Stimulated activated naive CD4-positive, alpha-beta T cell (primary cell): ENCODE data around the gene FBXO31.
A peak's percentile ranks its signal among the peaks of the same experiment; 100 is the strongest.
"Not testable (repeated sequence)": the region's sequence is repeated elsewhere in the genome, so short reads cannot be mapped to it uniquely, and the experiment has no call there.

Experiments used
- DNase-seq, 6 experiments: peaks; one replicate each; lab custom pipeline; 2025; lab: John Stamatoyannopoulos, UW

The FBXO31 gene

GRCh38 chr16:87411375-87412271 lies 28.0 kb upstream of the FBXO31 start:
- DNase-seq: no peak

- DNase-seq: no peak
Observed at GRCh38 chr16:87410968-87411367, 27.4 kb upstream of the FBXO31 start.

DNA sequence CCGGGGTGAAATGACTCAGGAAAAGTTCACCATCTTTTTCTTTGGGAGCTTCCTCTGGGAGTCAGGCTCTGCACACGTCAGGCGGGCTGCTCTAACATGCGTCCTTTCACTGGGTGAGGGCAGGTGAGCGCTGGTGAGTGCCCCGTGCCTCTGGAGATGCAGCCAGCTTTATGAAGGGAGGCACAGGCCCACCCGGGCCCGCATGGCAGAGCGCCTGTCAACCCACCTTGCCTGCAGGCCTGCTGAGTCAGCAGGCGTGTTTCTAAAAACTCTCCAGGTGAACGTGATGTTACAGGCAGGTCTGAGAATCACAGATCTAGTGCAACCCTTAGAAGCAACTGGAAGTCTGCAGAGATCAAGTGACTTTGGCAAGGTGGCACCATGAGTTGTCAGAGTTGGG lies 27.0 kb upstream of the FBXO31 start:
- no peak for DNase-seq

DNA sequence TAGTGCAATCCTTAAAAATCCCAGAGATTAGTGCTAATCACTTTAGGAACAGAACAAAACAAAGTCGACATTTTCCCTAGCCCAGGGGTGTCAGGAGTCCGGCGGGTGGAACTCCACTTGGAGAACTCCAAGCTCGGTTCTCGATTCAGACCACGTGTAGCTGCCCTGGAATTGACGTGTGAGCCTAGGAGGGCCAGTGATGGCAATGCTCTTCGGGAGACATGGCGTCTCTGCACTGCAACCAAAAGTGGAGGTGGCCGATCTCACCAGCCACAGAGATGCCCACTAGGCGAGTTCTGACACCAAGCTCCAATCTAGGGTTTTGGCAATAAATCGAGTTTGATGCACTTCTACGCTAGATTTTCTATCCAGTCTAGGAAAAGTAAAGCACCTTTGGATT lies 26.2 kb upstream of the FBXO31 start:
- no peak for DNase-seq

- no peak for DNase-seq
Observed at GRCh38 chr16:87409153-87409552, 25.6 kb upstream of the FBXO31 start.

DNA sequence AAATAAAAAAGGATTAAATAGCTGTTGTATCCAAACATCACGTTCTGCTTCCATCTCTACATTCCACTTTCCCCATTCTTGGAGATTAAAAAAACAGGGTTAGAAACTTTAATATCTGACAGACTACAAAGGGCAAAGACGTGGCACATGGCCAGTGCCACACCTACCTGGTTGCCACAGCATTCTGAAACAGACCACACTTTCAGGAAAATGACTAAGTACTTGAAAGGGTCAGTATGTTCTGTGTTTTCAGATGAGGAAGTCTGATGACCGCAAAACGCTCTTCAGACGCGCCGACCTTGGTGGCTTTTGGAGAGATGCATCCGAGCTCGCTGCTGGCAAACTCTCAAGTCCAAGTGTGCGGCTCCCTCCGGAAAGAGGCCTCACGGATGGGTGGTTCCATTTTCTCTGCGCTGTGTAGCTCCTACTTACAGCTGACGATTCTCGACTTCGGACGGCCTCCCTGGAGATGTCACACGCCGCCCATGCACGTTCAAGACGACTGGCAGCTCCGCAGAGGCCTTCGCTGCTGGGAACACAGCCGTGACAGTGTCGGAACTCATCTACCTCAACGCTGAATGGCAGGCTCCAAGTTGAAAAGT lies 24.0 kb upstream of the FBXO31 start:
- DNase-seq: no peak

DNA sequence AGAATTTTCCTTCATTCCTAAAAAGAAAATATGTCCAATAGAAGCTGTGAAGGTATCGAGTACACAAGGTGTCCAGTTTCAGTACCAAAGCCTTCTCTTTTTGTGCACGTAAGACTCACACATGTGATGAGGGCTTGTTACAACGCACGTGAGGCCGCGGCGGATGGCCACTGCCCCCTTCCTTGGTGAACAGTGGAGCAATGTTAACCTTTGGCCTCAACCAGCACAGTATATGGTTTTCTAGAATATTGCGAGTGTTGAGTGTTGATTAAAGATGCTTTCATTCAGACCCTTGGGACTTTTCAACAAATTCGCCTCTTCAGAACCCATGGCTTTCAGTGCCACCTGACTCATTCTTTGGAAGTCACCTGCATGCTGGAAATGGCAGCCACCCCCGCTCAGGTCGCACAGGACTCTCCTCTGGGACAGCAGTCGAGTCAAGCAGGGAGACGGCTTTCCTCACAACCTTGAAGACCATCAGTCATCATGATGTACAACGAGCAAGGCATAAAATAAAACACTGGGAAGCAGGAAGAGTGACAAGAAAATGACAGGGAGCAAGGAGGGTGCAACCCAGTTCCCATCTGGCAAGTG lies 23.0 kb upstream of the FBXO31 start:
- DNase-seq: no peak

DNA sequence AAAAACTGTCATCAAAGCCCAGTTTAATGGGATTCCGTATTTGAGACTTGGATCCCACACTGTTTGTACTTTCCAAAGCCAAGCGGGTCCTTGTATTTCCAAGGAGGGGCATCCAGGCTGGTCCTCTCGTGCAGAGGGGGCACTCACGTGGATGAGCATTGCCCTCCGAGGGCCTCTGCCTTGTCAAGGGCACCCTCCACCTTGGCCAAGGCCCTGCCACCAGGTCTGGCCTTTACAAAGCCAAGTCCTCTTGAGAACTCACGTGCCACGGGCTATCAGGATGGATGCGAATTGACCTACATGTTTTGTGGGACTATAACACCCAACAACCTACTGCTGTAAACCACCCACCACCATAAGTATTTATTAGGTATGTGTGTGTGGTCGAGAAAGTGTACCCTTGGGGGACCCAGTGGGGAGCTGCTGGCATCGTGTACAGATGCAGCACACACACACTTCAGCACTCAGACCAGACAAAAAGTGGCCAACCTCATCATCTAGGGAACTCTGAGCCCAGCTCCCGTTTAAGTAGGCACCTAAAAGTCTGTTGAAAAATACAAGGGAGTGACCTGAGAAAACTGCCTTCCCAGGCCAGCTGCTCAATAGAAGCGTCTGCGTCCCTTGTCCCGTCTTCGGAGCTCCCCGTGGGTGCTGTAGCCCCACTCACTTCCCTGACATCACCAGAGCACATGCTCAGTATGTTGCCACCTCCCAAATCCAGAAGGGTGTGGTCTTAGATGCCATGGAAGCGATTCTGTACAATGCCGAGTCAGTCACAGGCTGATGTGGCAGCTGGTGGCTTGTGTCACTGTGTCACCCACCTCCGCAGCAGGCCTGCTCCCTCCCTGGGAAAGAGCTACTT lies 21.4 kb upstream of the FBXO31 start:
- no peak for DNase-seq

- DNase-seq: no peak
Observed at GRCh38 chr16:87395181-87395842, 11.7 kb upstream of the FBXO31 start.

GRCh38 chr16:87393680-87394055 lies 10.1 kb upstream of the FBXO31 start:
- no peak for DNase-seq

DNA sequence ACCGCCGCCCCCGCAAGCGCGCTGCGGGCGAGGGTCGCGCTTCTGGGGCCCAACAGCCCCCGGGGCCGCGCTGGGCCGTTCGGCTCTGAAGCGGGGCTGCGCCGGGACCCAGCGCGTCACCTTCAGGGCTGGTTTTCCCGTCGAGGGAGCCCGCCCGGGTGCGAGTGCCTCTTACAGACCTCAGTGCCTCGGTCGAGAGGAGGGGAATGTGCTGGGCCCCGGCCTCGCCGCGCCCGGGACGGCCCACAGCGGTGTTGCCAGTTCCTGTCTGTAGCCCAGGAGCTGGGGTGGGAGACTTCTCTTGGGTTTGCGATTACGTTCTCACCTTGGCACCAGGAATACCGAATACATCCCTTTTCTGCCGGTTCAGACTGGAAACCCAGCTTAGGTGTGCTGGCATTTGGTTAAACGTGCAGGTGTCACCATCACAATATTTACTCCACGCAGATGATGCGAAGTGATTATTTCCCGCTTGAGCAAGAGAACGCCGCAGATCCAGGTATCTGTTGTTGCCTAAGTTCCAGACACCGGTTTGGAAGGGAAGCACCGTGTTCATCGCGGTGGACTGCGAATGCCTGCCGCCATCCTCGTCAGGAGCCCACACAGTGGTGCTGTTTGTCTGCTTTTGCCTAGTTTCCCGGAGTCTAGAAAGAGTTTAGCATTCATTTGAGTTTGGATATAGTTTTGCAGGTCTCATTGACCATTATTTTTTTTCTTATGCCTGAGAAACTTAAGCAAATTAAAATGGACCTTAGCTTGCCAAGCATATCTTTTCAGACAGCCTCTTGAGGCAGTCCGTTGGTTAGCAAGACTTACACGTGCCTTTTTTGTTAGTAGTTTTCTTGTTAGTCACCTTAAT lies 9.5 kb upstream of the FBXO31 start:
- DNase-seq: peak in 4 of 6 experiments; percentile 17 to 51 (median 32)

DNA sequence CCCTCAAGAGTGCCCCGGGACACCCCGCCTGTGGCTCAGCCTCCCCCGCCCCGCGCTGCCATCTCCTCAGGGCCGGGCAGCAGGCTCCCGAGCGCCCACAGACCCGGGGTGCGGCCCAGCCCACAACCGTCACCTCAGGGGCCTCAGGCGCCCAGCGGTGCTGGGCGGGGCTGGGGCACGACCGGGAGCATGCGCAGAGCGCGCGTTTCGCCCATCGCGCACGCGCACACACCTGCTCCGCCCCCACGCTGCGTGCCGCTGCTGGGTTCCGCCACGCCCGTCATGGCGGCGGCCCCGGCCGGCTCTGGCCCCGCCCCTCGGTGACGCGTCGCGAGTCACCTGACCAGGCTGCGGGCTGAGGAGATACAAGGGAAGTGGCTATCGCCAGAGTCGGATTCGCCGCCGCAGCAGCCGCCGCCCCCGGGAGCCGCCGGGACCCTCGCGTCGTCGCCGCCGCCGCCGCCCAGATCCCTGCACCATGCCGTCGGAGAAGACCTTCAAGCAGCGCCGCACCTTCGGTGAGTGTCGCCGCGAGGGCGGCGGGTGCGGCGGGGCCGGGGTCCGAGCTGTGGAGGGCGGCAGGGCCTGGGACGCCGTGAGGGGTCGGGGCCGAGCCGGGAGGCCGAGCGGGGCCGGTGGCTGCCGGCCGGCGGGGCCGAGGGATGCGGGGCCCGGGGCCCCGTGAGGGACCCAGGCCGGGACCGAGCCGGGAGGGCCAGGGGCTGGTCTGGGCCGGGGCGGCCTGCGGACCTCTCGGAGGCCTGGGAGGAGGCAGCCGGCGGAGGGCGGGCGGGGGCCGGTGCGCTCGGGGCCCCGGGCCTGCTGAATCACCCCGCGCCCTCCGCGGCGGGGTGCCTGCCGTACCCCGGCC lies 8.6 kb upstream of the FBXO31 start, which contains the start of gene MAP1LC3B:
Gene MAP1LC3B, plus strand, starts transcription at position 387 of the 871 bp plus-strand sequence. Its CDS starts 92 bp downstream, at position 479.
- DNase-seq: peak; percentile 96 to 99 (median 98)

DNA sequence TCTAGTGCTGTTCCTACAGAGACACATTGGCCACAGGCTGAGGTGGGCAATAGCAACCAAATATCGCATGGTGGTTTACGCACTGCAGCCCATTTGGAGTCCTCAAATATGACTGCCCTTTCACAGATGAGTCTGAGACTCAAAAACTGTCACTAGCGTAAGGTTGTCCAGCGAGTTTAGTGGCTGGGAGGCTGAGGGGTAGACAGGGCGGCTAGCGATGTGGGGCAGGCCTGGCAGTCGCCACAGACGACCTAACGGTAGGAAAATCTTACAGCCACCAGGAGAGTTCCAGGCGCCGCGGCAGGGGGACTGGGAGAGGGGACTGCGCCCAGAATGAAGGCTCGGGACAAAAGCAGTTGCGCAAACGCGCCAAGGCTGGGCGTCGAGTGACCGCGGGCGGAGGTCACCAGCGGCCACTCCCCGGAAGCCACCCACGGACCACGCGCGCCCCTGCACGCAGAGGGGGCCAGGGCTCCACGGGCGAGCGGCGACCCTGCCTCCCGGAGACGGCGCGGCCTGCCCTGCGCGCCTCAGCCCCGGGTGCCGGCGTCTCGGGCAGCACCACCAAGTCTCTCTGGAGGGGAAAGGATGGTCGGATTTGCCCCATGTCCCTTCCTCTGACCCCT lies 7.9 kb upstream of the FBXO31 start:
- no peak for DNase-seq

DNA sequence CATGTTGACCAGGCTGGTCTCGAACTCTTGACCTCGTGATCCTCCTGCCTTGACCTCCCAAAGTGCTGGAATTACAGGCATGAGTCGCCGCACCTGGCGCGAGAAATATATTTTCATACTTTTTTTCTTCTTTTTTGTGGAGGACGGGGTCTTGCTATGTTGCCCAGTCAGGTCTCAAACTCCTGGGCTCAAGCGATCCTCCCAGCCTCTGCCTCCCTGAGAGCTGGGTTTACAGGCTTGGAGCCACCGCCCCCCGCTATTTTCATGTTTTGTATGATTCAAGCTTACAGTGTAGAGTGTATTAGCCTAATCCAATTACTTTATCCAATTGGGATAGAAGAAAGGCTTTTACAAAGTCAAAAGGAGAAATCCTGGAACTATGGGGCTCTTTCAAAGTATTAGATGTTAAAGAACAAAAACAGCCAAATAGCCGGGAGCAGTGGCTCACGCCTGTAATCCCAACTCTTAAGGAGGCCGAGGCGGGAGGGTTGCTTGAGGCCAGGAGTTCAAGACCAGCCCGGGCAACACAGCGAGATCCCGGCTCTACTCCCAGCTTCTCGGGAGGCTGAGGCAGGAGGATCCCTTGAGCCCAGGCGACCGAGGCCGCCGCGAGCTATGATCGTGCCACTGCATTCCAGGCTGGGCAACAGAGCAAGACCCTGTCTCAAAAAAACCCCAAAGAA lies 7.2 kb upstream of the FBXO31 start:
- no peak for DNase-seq

GRCh38 chr16:87389914-87390313 lies 6.3 kb upstream of the FBXO31 start:
- DNase-seq: not testable (repeated sequence)

DNA sequence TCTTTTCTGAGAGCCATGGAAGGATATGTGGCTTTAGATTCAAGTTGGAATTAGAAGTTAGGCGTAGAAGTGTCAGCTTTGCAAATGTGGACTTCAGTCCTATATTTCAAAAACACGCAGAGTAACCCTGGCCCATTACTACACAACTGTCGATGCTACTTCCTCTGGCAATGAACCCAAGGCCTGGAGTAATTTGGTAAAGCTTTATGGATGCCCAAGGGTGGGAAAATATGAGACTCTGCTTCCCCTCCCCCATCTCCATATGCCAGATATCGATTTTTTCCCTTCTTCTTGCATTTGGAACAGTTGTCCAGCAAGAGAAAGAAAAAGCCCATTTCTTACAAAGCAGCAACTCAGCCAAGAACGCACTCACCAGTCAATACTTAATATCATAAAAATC lies 5.7 kb upstream of the FBXO31 start:
- no peak for DNase-seq

- no peak for DNase-seq
Observed at GRCh38 chr16:87388818-87389134, 5.2 kb upstream of the FBXO31 start.

- peak; percentile 64 to 91 (median 88) for DNase-seq
Observed at GRCh38 chr16:87387942-87388817, 4.6 kb upstream of the FBXO31 start.
